Body of pancreas (tissue), 4 donors: ENCODE data around the gene CXorf38.

Source experiments
- POLR2A ChIP-seq, 3 donors: fragments of 450-650 bp; IDR thresholded peaks; one replicate each; pipeline ENCODE4 v1.6.1; 2016; ENCODE audit warnings: antibody characterized with exemption in 3 of 3, mild to moderate bottlenecking in 2 of 3
- TF ChIP-seq, protein P1 (sequence below), 7 experiments: fragments of 450-650 bp in 4 of 7; fragments of 200-600 bp in 3 of 7; sonication (generic) in 3 of 7; IDR thresholded peaks; one replicate each; pipeline ENCODE4 v1.5.1; 2016 to 2019; ENCODE audit warnings: antibody characterized with exemption in 7 of 7

DNA sequence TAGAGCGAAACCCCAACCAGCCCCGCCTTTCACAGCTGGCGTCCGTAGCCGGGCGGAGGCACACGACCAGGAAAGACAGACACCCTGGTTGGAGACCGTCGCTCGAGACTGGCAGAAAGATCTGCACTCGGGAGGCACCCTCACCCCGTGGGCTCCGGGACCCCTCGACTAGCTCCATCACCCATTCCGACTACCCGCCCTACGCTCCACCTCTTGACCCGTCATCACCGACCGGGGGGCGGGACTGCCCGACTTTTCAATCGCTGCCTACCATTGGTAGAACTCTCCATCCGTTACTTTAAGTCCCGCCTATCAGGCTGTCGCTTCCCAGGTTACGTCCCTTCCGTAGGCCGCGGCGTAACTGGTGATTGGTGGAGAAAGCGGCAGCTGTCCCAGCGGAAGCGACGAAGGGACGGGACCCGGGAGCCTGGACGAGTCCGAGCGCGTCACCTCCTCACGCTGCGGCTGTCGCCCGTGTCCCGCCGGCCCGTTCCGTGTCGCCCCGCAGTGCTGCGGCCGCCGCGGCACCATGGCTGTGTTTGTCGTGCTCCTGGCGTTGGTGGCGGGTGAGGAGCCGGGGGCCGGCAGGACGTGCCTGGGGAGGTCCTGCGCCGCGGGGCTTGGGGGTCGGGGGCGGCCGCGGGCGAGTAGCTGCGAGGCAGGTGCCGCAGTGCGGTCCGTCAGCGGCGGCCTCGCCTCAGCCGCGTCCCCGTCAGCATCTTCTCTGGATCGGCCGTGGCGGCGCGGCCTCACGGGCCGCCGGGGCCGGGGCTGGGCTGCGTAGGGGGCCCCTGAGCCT is 66.6 kb downstream of the CXorf38 start, which contains the start of gene ATP6AP2:
- TF ChIP-seq, protein P1, sequence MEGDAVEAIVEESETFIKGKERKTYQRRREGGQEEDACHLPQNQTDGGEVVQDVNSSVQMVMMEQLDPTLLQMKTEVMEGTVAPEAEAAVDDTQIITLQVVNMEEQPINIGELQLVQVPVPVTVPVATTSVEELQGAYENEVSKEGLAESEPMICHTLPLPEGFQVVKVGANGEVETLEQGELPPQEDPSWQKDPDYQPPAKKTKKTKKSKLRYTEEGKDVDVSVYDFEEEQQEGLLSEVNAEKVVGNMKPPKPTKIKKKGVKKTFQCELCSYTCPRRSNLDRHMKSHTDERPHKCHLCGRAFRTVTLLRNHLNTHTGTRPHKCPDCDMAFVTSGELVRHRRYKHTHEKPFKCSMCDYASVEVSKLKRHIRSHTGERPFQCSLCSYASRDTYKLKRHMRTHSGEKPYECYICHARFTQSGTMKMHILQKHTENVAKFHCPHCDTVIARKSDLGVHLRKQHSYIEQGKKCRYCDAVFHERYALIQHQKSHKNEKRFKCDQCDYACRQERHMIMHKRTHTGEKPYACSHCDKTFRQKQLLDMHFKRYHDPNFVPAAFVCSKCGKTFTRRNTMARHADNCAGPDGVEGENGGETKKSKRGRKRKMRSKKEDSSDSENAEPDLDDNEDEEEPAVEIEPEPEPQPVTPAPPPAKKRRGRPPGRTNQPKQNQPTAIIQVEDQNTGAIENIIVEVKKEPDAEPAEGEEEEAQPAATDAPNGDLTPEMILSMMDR (IDR thresholded peaks at IDR 0.05): no peak
- peak; percentile 75 to 89 (median 86) for TF ChIP-seq POLR2A (IDR thresholded peaks at IDR 0.05)
